Osteoblast (primary cell): ENCODE measurements around the gene EQTN. TPM values are rescaled to one million over a fixed set of nuclear protein-coding genes. Genes with fewer than 3 reads are reported as not detected.

Source experiments
- DNase-seq: peaks from one replicate; pipeline ENCODE4 v3.0.0; 2011; ENCODE audit warnings: low spot score, mixed read lengths; ENCODE audit not compliant: insufficient read length; ENCODE audit errors: missing footprints
- H2AFZ ChIP-seq: 2 replicates; pipeline ENCODE4 v1.6.0; 2011; ENCODE audit warnings: mild to moderate bottlenecking, low read length
- H3K27ac ChIP-seq: 2 replicates; pipeline ENCODE4 v1.5.1; 2011; ENCODE audit warnings: mild to moderate bottlenecking, low read depth, low read length, moderate library complexity
- H3K27me3 ChIP-seq: 2 replicates; pipeline ENCODE4 v1.6.0; 2012; ENCODE audit warnings: mild to moderate bottlenecking, control low read depth, inconsistent platforms, low read length, moderate library complexity; ENCODE audit not compliant: insufficient read depth
- H3K36me3 ChIP-seq: 2 replicates; pipeline ENCODE4 v1.5.1; 2011; ENCODE audit warnings: mild to moderate bottlenecking, low read length, control low read depth, moderate library complexity; ENCODE audit not compliant: insufficient read depth
- H3K4me1 ChIP-seq: 2 replicates; pipeline ENCODE4 v1.5.1; 2011; ENCODE audit warnings: mild to moderate bottlenecking, low read length, control low read depth, moderate library complexity; ENCODE audit not compliant: insufficient read depth
- H3K4me2 ChIP-seq: 2 replicates; pipeline ENCODE4 v1.6.0; 2011; ENCODE audit warnings: mild to moderate bottlenecking, low read length; ENCODE audit not compliant: insufficient read depth
- H3K4me3 ChIP-seq: fragments of 200-600 bp; sonication (generic); 3 replicates; pipeline ENCODE4 v1.5.1; 2012; ENCODE audit warnings: mild to moderate bottlenecking, low read length, inconsistent platforms; ENCODE audit not compliant: insufficient read depth
- H3K79me2 ChIP-seq: 2 replicates; pipeline ENCODE4 v1.6.0; 2012; ENCODE audit warnings: mild to moderate bottlenecking, low read length, control low read depth, inconsistent platforms; ENCODE audit not compliant: insufficient read depth
- H3K9me3 ChIP-seq: 2 replicates; pipeline ENCODE4 v1.5.1; 2011; ENCODE audit warnings: low read depth, low read length, control low read depth
- H4K20me1 ChIP-seq: 2 replicates; pipeline ENCODE4 v1.6.0; 2012; ENCODE audit warnings: mild to moderate bottlenecking, low read length, control low read depth; ENCODE audit not compliant: insufficient read depth
- total RNA-seq: library from RNA; depleted of rRNA; stranded (reverse); fragments of >200 nt; gene quantifications from 2 replicates; pipeline ENCODE4 v1.2.3, GENCODE V29; 2012
- TF ChIP-seq, protein P1 (sequence below): IDR thresholded peaks from 2 replicates; pipeline ENCODE4 v1.5.1; 2011; ENCODE audit warnings: mild to moderate bottlenecking, low read depth, low read length, moderate library complexity; ENCODE audit errors: extremely low read depth

Gene EQTN
- total RNA-seq, 1 donor, result not detected

DNA sequence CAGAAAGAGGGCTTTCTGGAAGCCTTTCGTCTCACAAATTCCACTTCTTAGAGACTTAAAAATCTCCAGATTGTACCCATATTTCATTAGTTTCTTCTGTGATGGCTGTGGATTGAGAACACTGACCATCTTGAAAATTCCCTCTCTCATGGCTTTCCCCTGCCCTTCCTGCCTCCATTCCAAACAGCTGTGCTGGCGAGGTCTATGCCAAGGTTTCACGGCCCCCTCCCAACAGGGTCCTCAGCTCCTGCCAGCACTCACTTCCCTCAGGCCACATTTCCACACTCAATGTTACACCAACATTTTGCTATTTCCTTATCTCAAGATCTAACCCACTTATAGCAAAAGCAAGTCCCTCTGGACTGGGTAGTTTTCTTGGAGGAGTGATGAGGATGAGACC, 40.3 kb upstream of the EQTN start:
- no peak overlapping the region for H3K4me3 ChIP-seq

DNA sequence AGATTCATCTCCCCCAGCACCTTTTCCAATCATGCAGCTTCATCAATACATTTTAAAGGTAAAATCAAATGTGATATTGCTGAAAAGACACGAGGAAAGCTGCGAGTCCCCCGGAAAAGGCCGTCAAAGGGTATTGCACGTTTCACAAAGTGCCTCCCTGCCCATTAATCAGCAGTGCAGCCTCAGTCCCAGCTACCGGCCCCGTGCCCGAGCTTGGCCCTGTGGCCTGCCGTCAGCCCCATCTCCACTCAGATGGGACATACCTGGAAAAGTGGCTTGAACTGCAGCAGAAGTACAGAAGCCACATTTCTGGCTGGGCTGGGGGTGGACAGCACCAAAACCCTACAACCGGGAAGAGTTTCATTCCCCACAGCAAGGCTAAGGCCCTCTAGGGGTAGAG, 39.9 kb upstream of the EQTN start:
- Histone ChIP-seq H3K4me2 (no peak overlapping the region), H3K36me3 (no peaks in the 10 kb centered on the region), H3K9me3 (no peaks in the 10 kb centered on the region), H2AFZ (no peak overlapping the region), H3K27ac (no peak overlapping the region), H4K20me1 (no peaks in the 10 kb centered on the region), H3K4me1 (peaks cover 3% of the 10 kb centered on the region), H3K79me2 (no peaks in the 10 kb centered on the region), H3K27me3 (no peaks in the 10 kb centered on the region), H3K4me3 (no peak overlapping the region)
- TF ChIP-seq, protein P1, sequence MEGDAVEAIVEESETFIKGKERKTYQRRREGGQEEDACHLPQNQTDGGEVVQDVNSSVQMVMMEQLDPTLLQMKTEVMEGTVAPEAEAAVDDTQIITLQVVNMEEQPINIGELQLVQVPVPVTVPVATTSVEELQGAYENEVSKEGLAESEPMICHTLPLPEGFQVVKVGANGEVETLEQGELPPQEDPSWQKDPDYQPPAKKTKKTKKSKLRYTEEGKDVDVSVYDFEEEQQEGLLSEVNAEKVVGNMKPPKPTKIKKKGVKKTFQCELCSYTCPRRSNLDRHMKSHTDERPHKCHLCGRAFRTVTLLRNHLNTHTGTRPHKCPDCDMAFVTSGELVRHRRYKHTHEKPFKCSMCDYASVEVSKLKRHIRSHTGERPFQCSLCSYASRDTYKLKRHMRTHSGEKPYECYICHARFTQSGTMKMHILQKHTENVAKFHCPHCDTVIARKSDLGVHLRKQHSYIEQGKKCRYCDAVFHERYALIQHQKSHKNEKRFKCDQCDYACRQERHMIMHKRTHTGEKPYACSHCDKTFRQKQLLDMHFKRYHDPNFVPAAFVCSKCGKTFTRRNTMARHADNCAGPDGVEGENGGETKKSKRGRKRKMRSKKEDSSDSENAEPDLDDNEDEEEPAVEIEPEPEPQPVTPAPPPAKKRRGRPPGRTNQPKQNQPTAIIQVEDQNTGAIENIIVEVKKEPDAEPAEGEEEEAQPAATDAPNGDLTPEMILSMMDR, result no peak
- no peak for DNase-seq

More for the DNA sequence above, 40.3 kb upstream of the EQTN start:
- no peak overlapping the region for H2AFZ ChIP-seq
- no peaks in the 10 kb centered on the region for H4K20me1 ChIP-seq
- H3K4me2 ChIP-seq, result no peak overlapping the region
- DNase-seq, result peak; percentile 9
- no peaks in the 10 kb centered on the region for H3K27me3 ChIP-seq
- TF ChIP-seq, protein P1, result no peak
- H3K9me3 ChIP-seq, result no peaks in the 10 kb centered on the region
- H3K4me1 ChIP-seq, result peaks cover 3% of the 10 kb centered on the region
- H3K36me3 ChIP-seq, result no peaks in the 10 kb centered on the region
- H3K27ac ChIP-seq, result no peak overlapping the region
- H3K79me2 ChIP-seq, result no peaks in the 10 kb centered on the region

DNA sequence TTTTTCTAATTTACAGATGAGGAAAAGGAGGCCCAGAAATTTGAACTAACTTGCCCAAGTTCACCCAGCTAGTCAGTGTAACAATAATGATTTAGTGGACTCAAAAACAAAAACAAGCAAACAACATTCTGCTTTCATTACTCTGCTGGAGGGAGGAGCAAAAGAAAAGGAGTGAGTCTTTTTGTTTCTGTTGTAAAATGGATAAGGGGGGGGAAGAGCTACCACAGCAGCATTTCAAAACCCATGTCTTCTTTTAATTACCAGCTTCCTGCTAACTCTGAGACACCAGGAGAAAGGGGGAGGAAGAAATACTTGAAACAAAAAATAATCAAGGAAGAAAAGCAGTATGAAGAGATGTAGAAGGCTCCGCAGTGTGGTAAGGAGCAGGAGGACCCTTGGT, 39.2 kb upstream of the EQTN start:
- TF ChIP-seq, protein P1, result no peak
- no peak overlapping the region for H3K27ac ChIP-seq
- H3K4me2 ChIP-seq, result no peak overlapping the region
- peaks cover 3% of the 10 kb centered on the region for H3K4me1 ChIP-seq
- no peak for DNase-seq
- H4K20me1 ChIP-seq, result no peaks in the 10 kb centered on the region
- H3K79me2 ChIP-seq, result no peaks in the 10 kb centered on the region
- no peaks in the 10 kb centered on the region for H3K27me3 ChIP-seq
- H3K36me3 ChIP-seq, result no peaks in the 10 kb centered on the region
- H3K9me3 ChIP-seq, result no peaks in the 10 kb centered on the region
- no peak overlapping the region for H2AFZ ChIP-seq
- no peak overlapping the region for H3K4me3 ChIP-seq

DNA sequence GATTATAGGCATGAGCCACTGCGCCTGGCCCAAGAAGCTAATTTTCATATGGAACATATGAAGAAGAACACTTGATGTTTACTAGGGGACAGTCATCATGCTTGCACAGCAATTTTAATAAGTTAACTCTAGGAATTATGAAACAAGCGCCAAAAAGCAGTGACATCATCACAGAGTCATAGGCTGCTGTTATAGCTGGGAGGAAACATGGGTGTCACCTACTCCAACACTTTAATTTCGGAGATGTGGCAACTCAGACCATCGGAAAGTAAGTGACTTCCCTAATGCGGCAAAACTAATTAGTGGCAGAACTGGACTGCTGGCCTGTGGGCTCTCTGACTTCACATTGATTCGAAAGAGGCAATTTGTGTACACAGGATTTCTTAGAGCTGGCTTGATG, 38.1 kb upstream of the EQTN start:
- no peak overlapping the region for H2AFZ ChIP-seq
- no peak overlapping the region for H3K27ac ChIP-seq
- peaks cover 3% of the 10 kb centered on the region for H3K27me3 ChIP-seq
- H3K4me1 ChIP-seq, result peaks cover 3% of the 10 kb centered on the region
- no peak overlapping the region for H3K4me3 ChIP-seq
- no peaks in the 10 kb centered on the region for H3K9me3 ChIP-seq
- no peak overlapping the region for H3K4me2 ChIP-seq
- no peaks in the 10 kb centered on the region for H3K79me2 ChIP-seq
- no peaks in the 10 kb centered on the region for H3K36me3 ChIP-seq
- no peaks in the 10 kb centered on the region for H4K20me1 ChIP-seq
- no peak for DNase-seq
- TF ChIP-seq, protein P1, result no peak
